GM18519 (cell line): ENCODE data around the gene GLRX3.
A peak's percentile ranks its signal among the peaks of the same experiment; 100 is the strongest.

ENCODE experiments used
- ATAC-seq: cut with Tn5 transposase; IDR thresholded peaks from one replicate; pipeline ENCODE4 v1.9.1; 2021; ENCODE audit warnings: mild to moderate bottlenecking, moderate library complexity; ENCODE audit not compliant: unreplicated experiment, low FRiP score

Gene GLRX3

GRCh38 chr10:130137090-130137448 lies 878 bp downstream of the GLRX3 start:
- no peak for ATAC-seq

- ATAC-seq: no peak
Observed at GRCh38 chr10:130137659-130138478, 1.7 kb downstream of the GLRX3 start.

- no peak for ATAC-seq
Observed at GRCh38 chr10:130138479-130138866, 2.3 kb downstream of the GLRX3 start.

GRCh38 chr10:130140425-130140824 lies 4.2 kb downstream of the GLRX3 start:
- ATAC-seq: peak; percentile 29

- no peak for ATAC-seq
Observed at GRCh38 chr10:130141038-130141437, 4.8 kb downstream of the GLRX3 start.

GRCh38 chr10:130141460-130141859 lies 5.3 kb downstream of the GLRX3 start:
- no peak for ATAC-seq

- ATAC-seq: peak; percentile 82
Observed at GRCh38 chr10:130141878-130142277, 5.7 kb downstream of the GLRX3 start.

GRCh38 chr10:130146042-130146441 lies 9.9 kb downstream of the GLRX3 start:
- no peak for ATAC-seq

- ATAC-seq: no peak
Observed at GRCh38 chr10:130159192-130159794, 23.1 kb downstream of the GLRX3 start.

GRCh38 chr10:130160775-130161174 lies 24.6 kb downstream of the GLRX3 start:
- ATAC-seq: peak; percentile 52

GRCh38 chr10:130161331-130161730 lies 25.1 kb downstream of the GLRX3 start:
- ATAC-seq: no peak

- no peak for ATAC-seq
Observed at GRCh38 chr10:130167193-130167592, 31.0 kb downstream of the GLRX3 start.

- no peak for ATAC-seq
Observed at GRCh38 chr10:130167707-130168106, 31.5 kb downstream of the GLRX3 start.

GRCh38 chr10:130169136-130169859 lies 33.1 kb downstream of the GLRX3 start:
- ATAC-seq: no peak

GRCh38 chr10:130171196-130171595 lies 35.0 kb downstream of the GLRX3 start:
- ATAC-seq: no peak

- no peak for ATAC-seq
Observed at GRCh38 chr10:130174328-130174727, 38.1 kb downstream of the GLRX3 start.

- ATAC-seq: no peak
Observed at GRCh38 chr10:130175074-130175473, 38.9 kb downstream of the GLRX3 start.

- no peak for ATAC-seq
Observed at GRCh38 chr10:130177250-130177649, 41.1 kb downstream of the GLRX3 start.

GRCh38 chr10:130179640-130180039 lies 43.4 kb downstream of the GLRX3 start:
- no peak for ATAC-seq

- ATAC-seq: no peak
Observed at GRCh38 chr10:130180416-130180815, 44.2 kb downstream of the GLRX3 start.

GRCh38 chr10:130181858-130182257 lies 45.7 kb downstream of the GLRX3 start:
- ATAC-seq: no peak

- ATAC-seq: no peak
Observed at GRCh38 chr10:130185591-130185990, 49.4 kb downstream of the GLRX3 start.
